ENCODE data around the gene ANKLE1. TPM values are rescaled to one million over a fixed set of nuclear protein-coding genes. Genes with fewer than 3 reads are reported as not detected.

Gene ANKLE1
- total and polyA plus RNA-seq, 2 experiments from 2014 or later: 9.1 to 20.2 TPM

DNA sequence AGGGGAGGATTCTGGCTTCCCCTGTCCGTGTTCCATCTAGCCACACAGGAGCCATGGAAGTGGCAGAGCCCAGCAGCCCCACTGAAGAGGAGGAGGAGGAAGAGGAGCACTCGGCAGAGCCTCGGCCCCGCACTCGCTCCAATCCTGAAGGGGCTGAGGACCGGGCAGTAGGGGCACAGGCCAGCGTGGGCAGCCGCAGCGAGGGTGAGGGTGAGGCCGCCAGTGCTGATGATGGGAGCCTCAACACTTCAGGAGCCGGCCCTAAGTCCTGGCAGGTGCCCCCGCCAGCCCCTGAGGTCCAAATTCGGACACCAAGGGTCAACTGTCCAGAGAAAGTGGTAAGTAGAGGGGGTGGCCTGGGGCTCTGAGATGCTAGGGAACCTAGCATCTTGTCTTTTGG, 12.9 kb upstream of the ANKLE1 start:
- H3K4me3 Mint-ChIP-seq: peak overlapping the region; percentile 96
- TF ChIP-seq ZNF331 (CRISPR knock-in tag; IDR thresholded peaks at IDR 0.05; ENCODE audit: low read depth): no peak
- TF ChIP-seq POLR2AphosphoS5 (IDR thresholded peaks at IDR 0.05; ENCODE audit: low read depth): no peak
- TF ChIP-seq EZH2phosphoT487 (IDR thresholded peaks at IDR 0.05; ENCODE audit: unreplicated experiment): no peak
- no peak for TF ChIP-seq EZH2 (IDR thresholded peaks at IDR 0.05; ENCODE audit: low read depth, unreplicated experiment)
- TF ChIP-seq, protein P1, sequence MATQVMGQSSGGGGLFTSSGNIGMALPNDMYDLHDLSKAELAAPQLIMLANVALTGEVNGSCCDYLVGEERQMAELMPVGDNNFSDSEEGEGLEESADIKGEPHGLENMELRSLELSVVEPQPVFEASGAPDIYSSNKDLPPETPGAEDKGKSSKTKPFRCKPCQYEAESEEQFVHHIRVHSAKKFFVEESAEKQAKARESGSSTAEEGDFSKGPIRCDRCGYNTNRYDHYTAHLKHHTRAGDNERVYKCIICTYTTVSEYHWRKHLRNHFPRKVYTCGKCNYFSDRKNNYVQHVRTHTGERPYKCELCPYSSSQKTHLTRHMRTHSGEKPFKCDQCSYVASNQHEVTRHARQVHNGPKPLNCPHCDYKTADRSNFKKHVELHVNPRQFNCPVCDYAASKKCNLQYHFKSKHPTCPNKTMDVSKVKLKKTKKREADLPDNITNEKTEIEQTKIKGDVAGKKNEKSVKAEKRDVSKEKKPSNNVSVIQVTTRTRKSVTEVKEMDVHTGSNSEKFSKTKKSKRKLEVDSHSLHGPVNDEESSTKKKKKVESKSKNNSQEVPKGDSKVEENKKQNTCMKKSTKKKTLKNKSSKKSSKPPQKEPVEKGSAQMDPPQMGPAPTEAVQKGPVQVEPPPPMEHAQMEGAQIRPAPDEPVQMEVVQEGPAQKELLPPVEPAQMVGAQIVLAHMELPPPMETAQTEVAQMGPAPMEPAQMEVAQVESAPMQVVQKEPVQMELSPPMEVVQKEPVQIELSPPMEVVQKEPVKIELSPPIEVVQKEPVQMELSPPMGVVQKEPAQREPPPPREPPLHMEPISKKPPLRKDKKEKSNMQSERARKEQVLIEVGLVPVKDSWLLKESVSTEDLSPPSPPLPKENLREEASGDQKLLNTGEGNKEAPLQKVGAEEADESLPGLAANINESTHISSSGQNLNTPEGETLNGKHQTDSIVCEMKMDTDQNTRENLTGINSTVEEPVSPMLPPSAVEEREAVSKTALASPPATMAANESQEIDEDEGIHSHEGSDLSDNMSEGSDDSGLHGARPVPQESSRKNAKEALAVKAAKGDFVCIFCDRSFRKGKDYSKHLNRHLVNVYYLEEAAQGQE (IDR thresholded peaks at IDR 0.05; ENCODE audit: unreplicated experiment): no peak
- no peak for TF ChIP-seq JUNB (IDR thresholded peaks at IDR 0.05; ENCODE audit: unreplicated experiment)
- TF ChIP-seq, protein P2, sequence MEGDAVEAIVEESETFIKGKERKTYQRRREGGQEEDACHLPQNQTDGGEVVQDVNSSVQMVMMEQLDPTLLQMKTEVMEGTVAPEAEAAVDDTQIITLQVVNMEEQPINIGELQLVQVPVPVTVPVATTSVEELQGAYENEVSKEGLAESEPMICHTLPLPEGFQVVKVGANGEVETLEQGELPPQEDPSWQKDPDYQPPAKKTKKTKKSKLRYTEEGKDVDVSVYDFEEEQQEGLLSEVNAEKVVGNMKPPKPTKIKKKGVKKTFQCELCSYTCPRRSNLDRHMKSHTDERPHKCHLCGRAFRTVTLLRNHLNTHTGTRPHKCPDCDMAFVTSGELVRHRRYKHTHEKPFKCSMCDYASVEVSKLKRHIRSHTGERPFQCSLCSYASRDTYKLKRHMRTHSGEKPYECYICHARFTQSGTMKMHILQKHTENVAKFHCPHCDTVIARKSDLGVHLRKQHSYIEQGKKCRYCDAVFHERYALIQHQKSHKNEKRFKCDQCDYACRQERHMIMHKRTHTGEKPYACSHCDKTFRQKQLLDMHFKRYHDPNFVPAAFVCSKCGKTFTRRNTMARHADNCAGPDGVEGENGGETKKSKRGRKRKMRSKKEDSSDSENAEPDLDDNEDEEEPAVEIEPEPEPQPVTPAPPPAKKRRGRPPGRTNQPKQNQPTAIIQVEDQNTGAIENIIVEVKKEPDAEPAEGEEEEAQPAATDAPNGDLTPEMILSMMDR (conservative IDR thresholded peaks at IDR 0.05; ENCODE audit: low read depth in 2 of 2): no peak
- no peak for TF ChIP-seq STAT1 (IDR thresholded peaks at IDR 0.05; ENCODE audit: unreplicated experiment)
- no peak for TF ChIP-seq ZNF114 (CRISPR knock-in tag; IDR thresholded peaks at IDR 0.05)
- TF ChIP-seq, protein P3, sequence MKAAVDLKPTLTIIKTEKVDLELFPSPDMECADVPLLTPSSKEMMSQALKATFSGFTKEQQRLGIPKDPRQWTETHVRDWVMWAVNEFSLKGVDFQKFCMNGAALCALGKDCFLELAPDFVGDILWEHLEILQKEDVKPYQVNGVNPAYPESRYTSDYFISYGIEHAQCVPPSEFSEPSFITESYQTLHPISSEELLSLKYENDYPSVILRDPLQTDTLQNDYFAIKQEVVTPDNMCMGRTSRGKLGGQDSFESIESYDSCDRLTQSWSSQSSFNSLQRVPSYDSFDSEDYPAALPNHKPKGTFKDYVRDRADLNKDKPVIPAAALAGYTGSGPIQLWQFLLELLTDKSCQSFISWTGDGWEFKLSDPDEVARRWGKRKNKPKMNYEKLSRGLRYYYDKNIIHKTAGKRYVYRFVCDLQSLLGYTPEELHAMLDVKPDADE (IDR thresholded peaks at IDR 0.05): no peak
- no peak for TF ChIP-seq NANOG (IDR thresholded peaks at IDR 0.05; ENCODE audit: borderline replicate concordance)
- TF ChIP-seq, protein P4, sequence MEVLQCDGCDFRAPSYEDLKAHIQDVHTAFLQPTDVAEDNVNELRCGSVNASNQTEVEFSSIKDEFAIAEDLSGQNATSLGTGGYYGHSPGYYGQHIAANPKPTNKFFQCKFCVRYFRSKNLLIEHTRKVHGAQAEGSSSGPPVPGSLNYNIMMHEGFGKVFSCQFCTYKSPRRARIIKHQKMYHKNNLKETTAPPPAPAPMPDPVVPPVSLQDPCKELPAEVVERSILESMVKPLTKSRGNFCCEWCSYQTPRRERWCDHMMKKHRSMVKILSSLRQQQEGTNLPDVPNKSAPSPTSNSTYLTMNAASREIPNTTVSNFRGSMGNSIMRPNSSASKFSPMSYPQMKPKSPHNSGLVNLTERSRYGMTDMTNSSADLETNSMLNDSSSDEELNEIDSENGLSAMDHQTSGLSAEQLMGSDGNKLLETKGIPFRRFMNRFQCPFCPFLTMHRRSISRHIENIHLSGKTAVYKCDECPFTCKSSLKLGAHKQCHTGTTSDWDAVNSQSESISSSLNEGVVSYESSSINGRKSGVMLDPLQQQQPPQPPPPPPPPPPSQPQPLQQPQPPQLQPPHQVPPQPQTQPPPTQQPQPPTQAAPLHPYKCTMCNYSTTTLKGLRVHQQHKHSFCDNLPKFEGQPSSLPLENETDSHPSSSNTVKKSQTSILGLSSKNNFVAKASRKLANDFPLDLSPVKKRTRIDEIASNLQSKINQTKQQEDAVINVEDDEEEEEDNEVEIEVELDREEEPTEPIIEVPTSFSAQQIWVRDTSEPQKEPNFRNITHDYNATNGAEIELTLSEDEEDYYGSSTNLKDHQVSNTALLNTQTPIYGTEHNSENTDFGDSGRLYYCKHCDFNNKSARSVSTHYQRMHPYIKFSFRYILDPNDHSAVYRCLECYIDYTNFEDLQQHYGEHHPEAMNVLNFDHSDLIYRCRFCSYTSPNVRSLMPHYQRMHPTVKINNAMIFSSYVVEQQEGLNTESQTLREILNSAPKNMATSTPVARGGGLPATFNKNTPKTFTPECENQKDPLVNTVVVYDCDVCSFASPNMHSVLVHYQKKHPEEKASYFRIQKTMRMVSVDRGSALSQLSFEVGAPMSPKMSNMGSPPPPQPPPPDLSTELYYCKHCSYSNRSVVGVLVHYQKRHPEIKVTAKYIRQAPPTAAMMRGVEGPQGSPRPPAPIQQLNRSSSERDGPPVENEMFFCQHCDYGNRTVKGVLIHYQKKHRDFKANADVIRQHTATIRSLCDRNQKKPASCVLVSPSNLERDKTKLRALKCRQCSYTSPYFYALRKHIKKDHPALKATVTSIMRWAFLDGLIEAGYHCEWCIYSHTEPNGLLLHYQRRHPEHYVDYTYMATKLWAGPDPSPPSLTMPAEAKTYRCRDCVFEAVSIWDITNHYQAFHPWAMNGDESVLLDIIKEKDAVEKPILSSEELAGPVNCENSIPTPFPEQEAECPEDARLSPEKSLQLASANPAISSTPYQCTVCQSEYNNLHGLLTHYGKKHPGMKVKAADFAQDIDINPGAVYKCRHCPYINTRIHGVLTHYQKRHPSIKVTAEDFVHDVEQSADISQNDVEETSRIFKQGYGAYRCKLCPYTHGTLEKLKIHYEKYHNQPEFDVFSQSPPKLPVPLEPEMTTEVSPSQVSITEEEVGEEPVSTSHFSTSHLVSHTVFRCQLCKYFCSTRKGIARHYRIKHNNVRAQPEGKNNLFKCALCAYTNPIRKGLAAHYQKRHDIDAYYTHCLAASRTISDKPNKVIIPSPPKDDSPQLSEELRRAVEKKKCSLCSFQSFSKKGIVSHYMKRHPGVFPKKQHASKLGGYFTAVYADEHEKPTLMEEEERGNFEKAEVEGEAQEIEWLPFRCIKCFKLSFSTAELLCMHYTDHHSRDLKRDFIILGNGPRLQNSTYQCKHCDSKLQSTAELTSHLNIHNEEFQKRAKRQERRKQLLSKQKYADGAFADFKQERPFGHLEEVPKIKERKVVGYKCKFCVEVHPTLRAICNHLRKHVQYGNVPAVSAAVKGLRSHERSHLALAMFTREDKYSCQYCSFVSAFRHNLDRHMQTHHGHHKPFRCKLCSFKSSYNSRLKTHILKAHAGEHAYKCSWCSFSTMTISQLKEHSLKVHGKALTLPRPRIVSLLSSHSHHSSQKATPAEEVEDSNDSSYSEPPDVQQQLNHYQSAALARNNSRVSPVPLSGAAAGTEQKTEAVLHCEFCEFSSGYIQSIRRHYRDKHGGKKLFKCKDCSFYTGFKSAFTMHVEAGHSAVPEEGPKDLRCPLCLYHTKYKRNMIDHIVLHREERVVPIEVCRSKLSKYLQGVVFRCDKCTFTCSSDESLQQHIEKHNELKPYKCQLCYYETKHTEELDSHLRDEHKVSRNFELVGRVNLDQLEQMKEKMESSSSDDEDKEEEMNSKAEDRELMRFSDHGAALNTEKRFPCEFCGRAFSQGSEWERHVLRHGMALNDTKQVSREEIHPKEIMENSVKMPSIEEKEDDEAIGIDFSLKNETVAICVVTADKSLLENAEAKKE (CRISPR knock-in tag; IDR thresholded peaks at IDR 0.05): no peak
- no peak for TF ChIP-seq CREB1 (CRISPR knock-in tag; IDR thresholded peaks at IDR 0.05; ENCODE audit: low read depth)
- 0 out of 2 replicates have a peak overlapping the region, but pooled peaks have one; percentile 20 for H3K27ac ChIP-seq (ENCODE audit: low read depth)
- H3F3A ChIP-seq (replicated peaks; ENCODE audit: low read depth): peaks cover 4% of the 10 kb centered on the region; the same call in 1 of the 2 replicates
- no peak for ATAC-seq
- H3K27ac Mint-ChIP-seq: no peak overlapping the region
- peaks cover 6% of the 10 kb centered on the region; the same call in 2 of the 3 replicates for H3K9me3 Mint-ChIP-seq
- H3K27me3 ChIP-seq (ENCODE audit: insufficient read depth): no peaks in the 10 kb centered on the region
- H2AFZ ChIP-seq: no peak overlapping the region
- H3K4me1 ChIP-seq (ENCODE audit: insufficient read depth): 0 out of 2 replicates have a peak, but pooled peaks cover 5% of the 10 kb centered on the region
- no peak overlapping the region; the same call in 1 of the 2 replicates for H3K4me3 ChIP-seq
- peaks cover 12% of the 10 kb centered on the region; the same call in 1 of the 2 replicates for H3K79me2 ChIP-seq (replicated peaks; ENCODE audit: insufficient read depth)
- no peak for DNase-seq (ENCODE audit: low spot score)
- peaks cover 15% of the 10 kb centered on the region for H3K4me1 Mint-ChIP-seq
- no peaks in the 10 kb centered on the region for H3K9me2 ChIP-seq (ENCODE audit: insufficient read depth)
- H3K27me3 Mint-ChIP-seq (ENCODE audit: insufficient read depth, low read depth, poor library complexity): peaks cover 21% of the 10 kb centered on the region
- H4K20me1 ChIP-seq (replicated peaks; ENCODE audit: insufficient read depth): no peaks in the 10 kb centered on the region
- H3K36me3 ChIP-seq (ENCODE audit: insufficient read depth): peaks cover 4% of the 10 kb centered on the region
- no peak overlapping the region for H3K4me2 ChIP-seq
- H3K36me3 Mint-ChIP-seq (ENCODE audit: low read depth): peaks cover 34% of the 10 kb centered on the region

All from GM23338 (cell line).